HG03097 (cell line): Measurements from ENCODE around the gene PCDHB13.
"Not testable (repeated sequence)": the region's sequence is repeated elsewhere in the genome, so short reads cannot be mapped to it uniquely, and the experiment has no call there.

Experiments
- ATAC-seq: cut with Tn5 transposase; IDR thresholded peaks from one replicate; pipeline ENCODE4 v1.9.1; 2021; ENCODE audit not compliant: unreplicated experiment, low FRiP score

The PCDHB13 gene

GRCh38 chr5:141201126-141201525 lies 12.6 kb upstream of the PCDHB13 start:
- ATAC-seq = not testable (repeated sequence)

- not testable (repeated sequence) for ATAC-seq
Measured at GRCh38 chr5:141201646-141202045, 12.1 kb upstream of the PCDHB13 start.

GRCh38 chr5:141208478-141208877 lies 5.2 kb upstream of the PCDHB13 start, which contains the start of gene PCDHB12:
Gene PCDHB12 (plus strand): TSS chr5:141208719. CDS start chr5:141208908, 189 bp downstream.
- ATAC-seq = no peak

GRCh38 chr5:141210281-141210680 lies 3.4 kb upstream of the PCDHB13 start:
- ATAC-seq = not testable (repeated sequence)

GRCh38 chr5:141210849-141211248 lies 2.9 kb upstream of the PCDHB13 start:
- ATAC-seq = not testable (repeated sequence)

GRCh38 chr5:141214583-141214982 lies 864 bp downstream of the PCDHB13 start:
- not testable (repeated sequence) for ATAC-seq

GRCh38 chr5:141215504-141215903 lies 1.8 kb downstream of the PCDHB13 start:
- not testable (repeated sequence) for ATAC-seq

- ATAC-seq = not testable (repeated sequence)
Measured at GRCh38 chr5:141216035-141216434, 2.3 kb downstream of the PCDHB13 start.

- no peak for ATAC-seq
Measured at GRCh38 chr5:141223112-141223783, 9.5 kb downstream of the PCDHB13 start, which contains the start of gene PCDHB14. Gene PCDHB14 (plus strand): TSS chr5:141223343. CDS start chr5:141223506, 163 bp downstream.

- not testable (repeated sequence) for ATAC-seq
Measured at GRCh38 chr5:141224844-141225243, 11.1 kb downstream of the PCDHB13 start.

GRCh38 chr5:141225421-141225820 lies 11.7 kb downstream of the PCDHB13 start:
- ATAC-seq = not testable (repeated sequence)

- no peak for ATAC-seq
Measured at GRCh38 chr5:141234109-141234667, 20.5 kb downstream of the PCDHB13 start.

GRCh38 chr5:141235922-141236321 lies 22.2 kb downstream of the PCDHB13 start:
- not testable (repeated sequence) for ATAC-seq

- no peak for ATAC-seq
Measured at GRCh38 chr5:141236516-141237313, 23.0 kb downstream of the PCDHB13 start.

- no peak for ATAC-seq
Measured at GRCh38 chr5:141241496-141241895, 27.8 kb downstream of the PCDHB13 start.

GRCh38 chr5:141245250-141245717 lies 31.6 kb downstream of the PCDHB13 start, which contains the start of gene PCDHB15:
Gene PCDHB15 (plus strand): TSS chr5:141245395. CDS start chr5:141245579, 184 bp downstream.
- no peak for ATAC-seq

- not testable (repeated sequence) for ATAC-seq
Measured at GRCh38 chr5:141246971-141247370, 33.3 kb downstream of the PCDHB13 start.

- ATAC-seq = not testable (repeated sequence)
Measured at GRCh38 chr5:141247434-141247833, 33.7 kb downstream of the PCDHB13 start.

- ATAC-seq = no peak
Measured at GRCh38 chr5:141250576-141250975, 36.9 kb downstream of the PCDHB13 start.

- no peak for ATAC-seq
Measured at GRCh38 chr5:141258464-141258863, 44.7 kb downstream of the PCDHB13 start.

- no peak for ATAC-seq
Measured at GRCh38 chr5:141258948-141259347, 45.2 kb downstream of the PCDHB13 start.
